Islet precursor cell (in vitro differentiated cells): ENCODE measurements around the gene ZNF318.
"Not testable (repeated sequence)": the region's sequence is repeated elsewhere in the genome, so short reads cannot be mapped to it uniquely, and the experiment has no call there.

Experiments
- DNase-seq: peaks from one replicate; pipeline ENCODE4 v3.0.0-alpha.2; 2018

Gene ZNF318

DNA sequence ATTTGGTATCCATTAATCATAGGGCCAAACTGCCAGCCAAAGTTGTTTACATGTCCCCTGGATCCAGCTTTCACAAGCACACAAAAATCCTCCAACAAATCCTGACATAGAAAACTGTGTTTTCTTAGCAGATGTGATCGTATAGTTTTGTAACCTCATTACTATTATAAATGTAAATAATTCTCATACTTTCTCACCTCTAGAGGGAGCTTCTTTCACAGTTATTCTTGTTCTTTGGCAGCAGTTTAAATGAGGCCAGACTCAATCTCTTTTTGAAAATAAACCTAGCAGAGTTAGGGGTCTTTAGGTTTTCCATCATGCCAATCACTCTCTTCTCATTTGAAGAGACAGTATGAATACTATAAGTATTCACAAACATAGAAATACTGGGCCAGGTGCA, 17.0 kb upstream of the ZNF318 start:
- no peak for DNase-seq

GRCh38 chr6:43383021-43383667, 13.7 kb upstream of the ZNF318 start:
- no peak for DNase-seq

GRCh38 chr6:43380858-43381257, 11.4 kb upstream of the ZNF318 start:
- DNase-seq, result not testable (repeated sequence)

GRCh38 chr6:43378631-43379030, 9.2 kb upstream of the ZNF318 start:
- DNase-seq, result no peak

- DNase-seq, result no peak
Observed at GRCh38 chr6:43377710-43378229, 8.3 kb upstream of the ZNF318 start.

- peak; percentile 61 for DNase-seq
Observed at GRCh38 chr6:43376551-43376981, 7.1 kb upstream of the ZNF318 start.

- DNase-seq, result no peak
Observed at GRCh38 chr6:43375693-43376092, 6.2 kb upstream of the ZNF318 start.

DNA sequence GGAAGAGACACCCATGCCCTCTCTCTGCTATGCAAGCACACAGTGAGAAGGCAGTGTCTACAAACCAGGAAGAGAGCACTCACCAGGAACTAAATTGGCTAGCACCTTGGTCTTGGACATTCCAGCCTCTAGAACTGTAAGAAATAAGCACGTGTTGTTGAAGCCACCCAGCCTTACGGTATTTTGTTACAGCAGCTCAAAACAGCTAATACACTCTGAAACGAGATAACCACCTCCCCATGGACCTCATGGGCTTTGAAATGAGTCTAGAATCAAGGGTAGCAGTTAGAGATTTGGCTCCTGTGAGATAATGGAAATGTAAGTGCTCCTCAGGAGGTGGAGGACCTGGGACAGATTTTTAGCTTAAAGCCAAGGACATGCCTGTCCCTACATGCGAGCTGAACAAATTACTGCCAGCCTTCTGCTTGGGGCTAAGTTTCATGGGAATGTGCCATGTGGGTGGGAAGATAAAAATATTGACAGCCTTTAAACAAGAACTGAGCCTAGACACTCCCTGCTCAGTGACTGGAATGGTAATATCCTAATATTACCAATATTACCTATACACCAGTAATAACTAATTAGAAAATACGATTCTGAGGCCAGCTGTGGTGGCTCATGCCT, 3.9 kb upstream of the ZNF318 start:
- no peak for DNase-seq

- DNase-seq, result not testable (repeated sequence)
Observed at GRCh38 chr6:43370003-43370580, 645 bp upstream of the ZNF318 start.

DNA sequence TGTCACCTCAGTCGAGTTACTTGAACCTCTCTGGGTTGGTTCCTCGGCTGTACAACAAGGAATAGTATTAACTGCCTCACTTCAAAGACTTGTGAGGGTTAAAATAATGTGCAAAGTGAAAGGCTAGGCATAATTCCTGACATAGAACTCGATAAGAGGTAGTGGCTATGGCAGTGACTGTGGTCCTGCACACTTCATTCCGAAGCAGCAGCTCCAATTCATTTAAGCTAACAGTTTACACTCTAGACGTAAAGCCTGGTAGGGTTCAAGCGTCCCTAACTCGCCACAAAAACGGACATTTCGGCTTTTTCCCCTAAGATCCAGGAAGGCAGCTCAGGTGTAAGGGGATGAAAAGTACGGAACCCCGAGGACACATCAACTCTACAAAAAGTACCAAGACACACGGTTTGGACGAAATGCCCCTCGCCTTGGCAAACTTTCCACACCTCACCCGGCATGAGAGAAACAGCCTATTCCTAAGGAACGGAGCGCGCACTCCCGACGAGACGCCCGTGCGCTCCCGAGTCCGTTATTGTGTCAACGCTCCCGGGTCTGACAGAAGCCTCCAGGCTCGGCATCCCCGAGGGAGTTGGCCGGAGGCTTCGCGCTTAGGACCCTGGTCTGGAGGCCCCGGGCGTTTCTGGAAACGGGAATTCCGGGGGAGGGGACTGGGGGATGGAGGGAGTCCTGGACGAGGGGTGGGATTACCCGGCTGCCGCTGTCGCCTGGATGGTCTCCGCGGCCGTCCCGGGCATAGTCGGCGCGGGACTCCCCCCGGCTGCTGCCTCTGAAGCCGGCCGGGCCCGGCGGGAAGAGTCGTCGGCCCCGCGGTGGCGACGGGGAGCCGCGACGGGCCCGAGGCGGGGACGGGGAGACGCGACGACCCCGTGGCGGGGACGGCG, 937 bp downstream of the ZNF318 start:
- peak; percentile 76 for DNase-seq

DNA sequence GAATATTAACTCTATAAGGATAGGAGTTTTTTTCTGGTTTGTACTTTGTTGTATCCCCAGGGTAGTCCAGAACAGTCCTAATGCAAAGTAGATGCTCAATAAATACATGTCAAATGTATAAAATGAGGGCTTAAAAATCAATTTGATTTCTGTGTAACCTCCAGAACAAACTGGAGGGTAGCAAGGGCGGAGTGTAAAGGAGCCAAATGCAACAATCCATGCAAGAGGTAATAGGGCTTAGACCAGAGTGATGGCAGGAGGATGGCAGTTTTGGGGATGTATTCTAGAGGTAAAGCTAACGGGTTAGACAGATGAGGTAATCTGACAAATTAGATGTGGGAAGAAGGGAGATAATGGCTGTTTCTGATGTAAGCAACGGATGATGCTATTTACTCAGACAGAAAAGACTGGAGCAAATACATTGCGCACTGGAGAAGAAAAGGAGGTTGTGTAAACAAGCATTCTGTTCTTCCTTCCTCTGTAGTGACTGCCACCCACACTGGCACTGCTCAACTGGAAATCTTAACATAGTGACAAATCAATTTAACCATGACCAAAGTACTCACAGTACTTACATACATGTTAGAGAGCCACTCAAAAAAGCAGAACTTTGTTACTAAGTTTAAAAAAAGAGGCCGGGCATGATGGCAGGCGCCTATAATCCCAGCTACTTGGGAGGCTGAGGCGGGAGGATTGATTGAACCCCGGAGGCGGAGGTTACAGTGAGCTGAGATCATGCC, 2.0 kb downstream of the ZNF318 start:
- no peak for DNase-seq

- DNase-seq, result no peak
Observed at GRCh38 chr6:43361269-43361668, 8.2 kb downstream of the ZNF318 start.

DNA sequence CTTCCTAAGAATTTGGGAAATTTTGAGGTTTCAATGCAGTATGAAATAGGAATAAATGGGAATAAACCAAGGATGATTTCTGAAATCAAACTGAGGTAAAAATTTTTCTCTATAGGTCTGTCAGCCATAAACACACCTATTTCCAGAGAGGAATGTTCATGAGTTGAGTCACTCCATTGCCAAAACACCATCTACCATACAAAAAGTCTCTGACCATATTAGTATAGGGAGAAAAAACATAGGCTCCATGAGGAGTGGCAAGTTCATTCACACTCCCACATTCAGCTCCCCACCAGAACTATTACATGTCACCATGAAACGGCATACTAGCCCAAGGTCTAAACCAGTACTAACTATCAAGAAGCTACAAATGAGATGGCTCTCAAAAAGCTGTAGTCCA, 9.6 kb downstream of the ZNF318 start:
- DNase-seq, result no peak

DNA sequence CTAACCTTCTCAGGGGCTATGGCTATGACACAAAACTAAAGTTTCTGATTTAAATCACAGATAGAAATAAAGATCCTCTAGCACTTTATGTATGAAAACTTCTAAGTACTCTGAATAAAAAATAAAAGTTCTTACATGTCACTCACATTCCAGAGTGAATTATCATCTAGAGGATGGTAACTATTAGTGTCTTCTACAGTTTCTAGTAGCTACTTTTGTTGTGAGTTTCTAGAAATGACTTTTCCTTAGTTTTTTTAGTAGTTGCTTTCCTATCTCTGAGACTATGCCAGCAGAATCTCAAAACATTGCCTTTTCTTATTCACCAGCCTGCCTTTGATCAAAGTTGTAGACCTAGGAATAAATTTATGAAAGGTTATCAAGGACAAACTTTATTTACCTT, 10.1 kb downstream of the ZNF318 start:
- DNase-seq, result no peak

DNA sequence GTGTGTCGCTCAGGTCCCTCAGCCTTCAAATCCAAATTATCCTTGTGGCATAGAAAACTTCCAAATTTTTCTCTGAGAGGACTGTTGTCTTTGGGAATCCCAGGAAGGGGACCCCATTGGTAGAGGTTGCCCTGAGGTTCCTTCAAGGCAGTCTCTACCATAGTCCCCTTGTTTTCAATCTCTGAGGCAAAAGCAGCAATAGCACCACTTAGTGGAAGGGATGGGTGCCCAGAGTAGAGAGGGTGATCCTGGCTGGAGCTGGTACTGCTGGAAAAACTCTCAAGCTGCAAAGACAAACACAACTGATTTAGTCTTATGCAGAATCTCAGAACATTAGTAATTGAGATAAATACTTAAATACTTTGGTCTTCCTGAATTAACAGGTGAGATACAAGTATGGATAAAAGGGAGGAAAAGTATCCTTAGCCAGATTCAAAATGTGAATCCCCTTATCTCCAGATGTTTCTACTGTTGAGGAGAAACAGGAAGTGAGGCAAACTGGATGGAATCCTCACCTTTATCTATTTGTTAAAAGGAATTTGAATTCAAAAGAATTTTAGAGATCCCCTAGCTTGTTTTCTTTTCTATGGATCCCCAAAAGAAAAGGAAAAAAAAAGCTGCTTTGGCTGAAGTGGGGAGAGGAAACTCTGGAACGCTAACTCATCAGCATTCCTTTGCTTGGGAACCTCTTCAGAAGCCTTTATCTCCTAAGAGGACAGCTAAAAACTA, 13.4 kb downstream of the ZNF318 start:
- DNase-seq, result no peak

GRCh38 chr6:43351951-43352350, 17.5 kb downstream of the ZNF318 start:
- not testable (repeated sequence) for DNase-seq

- no peak for DNase-seq
Observed at GRCh38 chr6:43347444-43347843, 22.0 kb downstream of the ZNF318 start.

GRCh38 chr6:43347021-43347420, 22.4 kb downstream of the ZNF318 start:
- DNase-seq, result no peak

- not testable (repeated sequence) for DNase-seq
Observed at GRCh38 chr6:43346243-43346642, 23.2 kb downstream of the ZNF318 start.

DNA sequence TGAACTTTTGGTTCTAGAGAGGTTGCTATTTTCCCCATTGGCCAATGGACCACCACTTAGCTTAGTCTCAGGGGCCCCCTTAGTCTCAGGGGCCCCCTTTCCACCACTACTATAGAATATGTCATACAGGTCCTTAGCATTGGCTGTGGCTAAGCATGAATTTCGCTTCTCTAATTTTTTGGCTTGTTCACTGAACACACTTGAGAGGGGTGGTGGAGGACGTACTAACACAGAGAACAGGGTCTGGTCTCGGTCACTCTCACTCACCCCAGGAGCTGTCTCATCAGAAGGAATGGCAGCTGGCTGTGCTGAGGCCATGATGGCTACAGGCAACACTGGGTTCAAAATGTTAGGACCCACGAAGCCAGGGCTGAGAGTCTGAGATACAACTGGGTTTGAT, 30.3 kb downstream of the ZNF318 start:
- no peak for DNase-seq

GRCh38 chr6:43338243-43338642, 31.2 kb downstream of the ZNF318 start:
- DNase-seq, result no peak

DNA sequence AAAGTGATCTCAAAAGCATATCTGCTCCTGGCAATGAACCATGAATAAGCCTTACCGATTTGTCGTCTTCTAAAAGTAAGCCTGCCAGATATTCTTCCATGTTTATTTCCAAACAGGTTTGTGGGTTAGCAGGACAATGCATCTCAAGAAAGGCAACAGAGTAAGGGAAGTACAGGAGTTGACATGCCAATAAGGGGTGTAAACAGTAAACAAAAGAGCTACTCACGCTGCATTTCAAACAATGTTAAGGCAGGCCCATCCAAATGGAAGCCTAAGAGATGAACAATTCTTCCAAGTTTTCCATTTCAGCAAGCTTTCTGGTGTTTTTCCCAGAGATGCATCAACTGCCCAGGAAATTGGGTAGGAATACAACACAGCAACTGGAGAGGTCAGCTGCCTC, 33.1 kb downstream of the ZNF318 start:
- no peak for DNase-seq
